ENCODE measurements around the gene SYCE3. TPM values are rescaled to one million over a fixed set of nuclear protein-coding genes. Genes with fewer than 3 reads are reported as not detected.

Gene SYCE3
- total RNA-seq, 1 experiment from 2014 or later: 1.3 TPM

DNA sequence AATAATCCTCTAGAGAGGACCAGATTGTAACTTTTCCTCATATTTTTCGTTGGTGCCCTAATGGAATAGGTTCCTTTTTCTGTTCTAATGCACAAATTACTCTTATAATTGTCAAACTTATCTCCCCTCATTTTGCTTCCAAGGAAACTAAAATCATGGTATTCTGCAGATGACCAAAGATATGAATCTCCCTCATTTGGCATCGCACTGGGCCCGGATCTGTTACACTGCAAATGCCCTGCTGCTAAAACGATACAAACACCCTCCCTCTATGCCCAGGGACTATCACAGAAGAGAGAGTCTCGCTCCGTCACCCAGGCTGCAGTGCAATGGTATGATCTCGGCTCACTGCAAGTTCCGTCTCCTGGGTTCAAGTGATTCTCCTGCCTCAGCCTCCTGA, 9.4 kb downstream of the SYCE3 start:
- no peak overlapping the region for H3K4me2 ChIP-seq (ENCODE audit: low read length)
- intact Hi-C loops (cut with micrococcal nuclease): no loop called here
- ChIA-PET CTCF (no interaction called here), POLR2A (ENCODE audit: unreplicated experiment) (no interaction called here)
- no peaks in the 10 kb centered on the region for H3F3A ChIP-seq (ENCODE audit: low read length, unreplicated experiment)
- no peaks in the 10 kb centered on the region for H4K20me1 ChIP-seq (ENCODE audit: low read length)
- no peaks in the 10 kb centered on the region for H3K9me3 ChIP-seq (ENCODE audit: low read length)
- no peaks in the 10 kb centered on the region for H3K4me1 ChIP-seq (ENCODE audit: insufficient read depth, low read length)
- ATAC-seq (no peak), DNase-seq (no peak)
- TF ChIP-seq EZH2 (IDR thresholded peaks at IDR 0.05; ENCODE audit: low read length, unreplicated experiment) (no peak), EZH2phosphoT487 (IDR thresholded peaks at IDR 0.05; ENCODE audit: borderline replicate concordance, low read length) (no peak)
- H3K27me3 ChIP-seq (ENCODE audit: low read length): no peaks in the 10 kb centered on the region
- no peaks in the 10 kb centered on the region for H3K36me3 ChIP-seq (ENCODE audit: low read depth, low read length)
- H3K79me2 ChIP-seq (ENCODE audit: low read length): no peaks in the 10 kb centered on the region
- no peaks in the 10 kb centered on the region for H3K9me2 ChIP-seq (replicated peaks; ENCODE audit: low read length)
- H3K9ac ChIP-seq (ENCODE audit: low read length): no peak overlapping the region
- H3K27ac ChIP-seq (ENCODE audit: low read length): no peak overlapping the region
- BruUV-seq (replicated peaks): no TSS peak
- H3K4me3 ChIP-seq (ENCODE audit: low read length): no peak overlapping the region
- H2AFZ ChIP-seq (ENCODE audit: low read length): no peak overlapping the region

DNA sequence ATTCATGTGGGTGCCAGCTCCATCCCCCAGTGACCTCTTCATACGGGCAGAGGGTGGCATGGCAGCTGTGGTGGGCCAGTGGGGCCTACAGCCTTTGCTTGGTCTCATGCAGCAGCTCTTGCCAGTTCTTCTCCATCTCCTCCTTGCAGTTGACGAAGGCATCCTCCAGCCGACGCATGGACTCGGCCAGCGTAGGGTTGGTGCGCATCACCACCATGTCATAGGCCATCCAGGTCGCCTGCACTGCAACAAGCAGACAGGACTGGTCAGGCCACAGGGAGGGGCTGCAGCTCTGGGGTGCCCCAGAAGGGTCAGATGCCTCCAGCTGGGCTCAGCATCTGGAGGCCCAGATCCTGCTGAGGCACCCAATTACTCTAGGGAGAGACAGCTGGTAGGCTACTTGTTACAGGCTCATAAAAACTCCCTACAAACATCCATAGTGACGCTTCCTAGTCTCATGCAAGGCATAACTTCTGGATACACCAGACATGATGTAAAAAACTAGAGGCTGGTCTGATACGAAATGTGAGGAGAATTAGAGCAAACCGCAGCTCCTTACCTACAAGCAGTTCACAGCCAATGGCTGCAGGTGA, 11.5 kb downstream of the SYCE3 start:
- POLR2A ChIA-PET (ENCODE audit: unreplicated experiment): no interaction called here
- BruUV-seq (replicated peaks): no TSS peak
- H2AFZ ChIP-seq (ENCODE audit: low read length): no peak overlapping the region
- H3K27me3 ChIP-seq (ENCODE audit: low read length): no peaks in the 10 kb centered on the region
- intact Hi-C loops (cut with micrococcal nuclease): no loop called here
- H3K4me1 ChIP-seq (ENCODE audit: insufficient read depth, low read length): no peaks in the 10 kb centered on the region
- DNase-seq: no peak
- CTCF ChIA-PET: no interaction called here
- no peaks in the 10 kb centered on the region for H3K79me2 ChIP-seq (ENCODE audit: low read length)
- TF ChIP-seq EZH2 (IDR thresholded peaks at IDR 0.05; ENCODE audit: low read length, unreplicated experiment) (no peak), EZH2phosphoT487 (IDR thresholded peaks at IDR 0.05; ENCODE audit: borderline replicate concordance, low read length) (no peak)
- TF ChIP-seq, protein P1, sequence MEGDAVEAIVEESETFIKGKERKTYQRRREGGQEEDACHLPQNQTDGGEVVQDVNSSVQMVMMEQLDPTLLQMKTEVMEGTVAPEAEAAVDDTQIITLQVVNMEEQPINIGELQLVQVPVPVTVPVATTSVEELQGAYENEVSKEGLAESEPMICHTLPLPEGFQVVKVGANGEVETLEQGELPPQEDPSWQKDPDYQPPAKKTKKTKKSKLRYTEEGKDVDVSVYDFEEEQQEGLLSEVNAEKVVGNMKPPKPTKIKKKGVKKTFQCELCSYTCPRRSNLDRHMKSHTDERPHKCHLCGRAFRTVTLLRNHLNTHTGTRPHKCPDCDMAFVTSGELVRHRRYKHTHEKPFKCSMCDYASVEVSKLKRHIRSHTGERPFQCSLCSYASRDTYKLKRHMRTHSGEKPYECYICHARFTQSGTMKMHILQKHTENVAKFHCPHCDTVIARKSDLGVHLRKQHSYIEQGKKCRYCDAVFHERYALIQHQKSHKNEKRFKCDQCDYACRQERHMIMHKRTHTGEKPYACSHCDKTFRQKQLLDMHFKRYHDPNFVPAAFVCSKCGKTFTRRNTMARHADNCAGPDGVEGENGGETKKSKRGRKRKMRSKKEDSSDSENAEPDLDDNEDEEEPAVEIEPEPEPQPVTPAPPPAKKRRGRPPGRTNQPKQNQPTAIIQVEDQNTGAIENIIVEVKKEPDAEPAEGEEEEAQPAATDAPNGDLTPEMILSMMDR (conservative IDR thresholded peaks at IDR 0.05; ENCODE audit: low read depth, low read length): no peak
- no peak overlapping the region for H3K4me3 ChIP-seq (ENCODE audit: low read length)
- no peaks in the 10 kb centered on the region for H3K36me3 ChIP-seq (ENCODE audit: low read depth, low read length)
- H3K9me3 ChIP-seq (ENCODE audit: low read length): no peaks in the 10 kb centered on the region
- H3F3A ChIP-seq (ENCODE audit: low read length, unreplicated experiment): no peaks in the 10 kb centered on the region
- no peak overlapping the region for H3K4me2 ChIP-seq (ENCODE audit: low read length)
- H3K9ac ChIP-seq (ENCODE audit: low read length): no peak overlapping the region
- no peaks in the 10 kb centered on the region for H3K9me2 ChIP-seq (replicated peaks; ENCODE audit: low read length)
- H4K20me1 ChIP-seq (ENCODE audit: low read length): no peaks in the 10 kb centered on the region
- ATAC-seq: no peak
- no peak overlapping the region for H3K27ac ChIP-seq (ENCODE audit: low read length)

DNA sequence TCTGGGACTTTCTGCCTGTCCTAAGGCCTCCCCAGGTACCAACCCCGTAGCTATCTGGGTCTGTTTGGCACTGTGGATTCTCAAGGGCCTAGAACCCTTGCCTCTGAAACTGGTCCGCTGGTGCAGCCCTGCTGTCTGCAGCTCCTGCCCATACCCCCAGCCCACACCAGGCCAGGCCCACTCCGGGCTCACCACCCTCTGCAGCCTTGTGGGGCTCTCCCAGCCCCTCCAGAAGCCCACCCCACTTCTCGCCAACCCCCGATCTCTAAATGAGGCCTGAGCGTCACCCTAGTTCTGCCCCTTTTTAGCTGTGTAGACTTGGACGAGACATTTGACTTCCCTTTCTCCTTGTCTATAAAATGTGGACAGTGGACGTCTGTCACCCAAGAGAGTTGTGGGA, 12.3 kb downstream of the SYCE3 start:
- ChIA-PET CTCF (no interaction called here), POLR2A (ENCODE audit: unreplicated experiment) (no interaction called here)
- intact Hi-C loops (cut with micrococcal nuclease): no loop called here
- H4K20me1 ChIP-seq (ENCODE audit: low read length): no peaks in the 10 kb centered on the region
- H3K27me3 ChIP-seq (ENCODE audit: low read length): no peaks in the 10 kb centered on the region
- DNase-seq: no peak
- H2AFZ ChIP-seq (ENCODE audit: low read length): no peak overlapping the region
- no peak for TF ChIP-seq EZH2 (IDR thresholded peaks at IDR 0.05; ENCODE audit: low read length, unreplicated experiment)
- TF ChIP-seq, protein P1 (conservative IDR thresholded peaks at IDR 0.05; ENCODE audit: low read depth, low read length): no peak
- TF ChIP-seq EZH2phosphoT487 (IDR thresholded peaks at IDR 0.05; ENCODE audit: borderline replicate concordance, low read length): no peak
- H3K4me3 ChIP-seq (ENCODE audit: low read length): no peak overlapping the region
- no peaks in the 10 kb centered on the region for H3K9me2 ChIP-seq (replicated peaks; ENCODE audit: low read length)
- BruUV-seq (replicated peaks): no TSS peak
- H3K36me3 ChIP-seq (ENCODE audit: low read depth, low read length): no peaks in the 10 kb centered on the region
- no peak overlapping the region for H3K27ac ChIP-seq (ENCODE audit: low read length)
- H3K9me3 ChIP-seq (ENCODE audit: low read length): no peaks in the 10 kb centered on the region
- no peaks in the 10 kb centered on the region for H3K79me2 ChIP-seq (ENCODE audit: low read length)
- H3K9ac ChIP-seq (ENCODE audit: low read length): no peak overlapping the region
- no peaks in the 10 kb centered on the region for H3F3A ChIP-seq (ENCODE audit: low read length, unreplicated experiment)
- no peak overlapping the region for H3K4me2 ChIP-seq (ENCODE audit: low read length)
- H3K4me1 ChIP-seq (ENCODE audit: insufficient read depth, low read length): no peaks in the 10 kb centered on the region
- ATAC-seq: no peak
